GM21515 (cell line): ENCODE results near the gene KIF4A.
"Not testable (repeated sequence)": the region's sequence is repeated elsewhere in the genome, so short reads cannot be mapped to it uniquely, and the experiment has no call there.

Source experiments
- ATAC-seq: cut with Tn5 transposase; IDR thresholded peaks from one replicate; pipeline ENCODE4 v1.9.1; 2021; ENCODE audit not compliant: unreplicated experiment

The KIF4A gene

GRCh38 chrX:70289168-70289792 lies 624 bp upstream of the KIF4A start:
- ATAC-seq, result no peak

GRCh38 chrX:70292788-70293187 lies 2.9 kb downstream of the KIF4A start:
- ATAC-seq, result no peak

GRCh38 chrX:70293621-70294020 lies 3.7 kb downstream of the KIF4A start:
- no peak for ATAC-seq

- ATAC-seq, result no peak
Observed at GRCh38 chrX:70301716-70302115, 11.8 kb downstream of the KIF4A start.

GRCh38 chrX:70313503-70313902 lies 23.6 kb downstream of the KIF4A start:
- ATAC-seq, result no peak

GRCh38 chrX:70322784-70323183 lies 32.9 kb downstream of the KIF4A start:
- ATAC-seq, result no peak

- not testable (repeated sequence) for ATAC-seq
Observed at GRCh38 chrX:70323628-70324027, 33.7 kb downstream of the KIF4A start.

GRCh38 chrX:70324326-70324725 lies 34.4 kb downstream of the KIF4A start:
- ATAC-seq, result no peak

- ATAC-seq, result no peak
Observed at GRCh38 chrX:70331161-70331560, 41.3 kb downstream of the KIF4A start.

GRCh38 chrX:70332600-70332999 lies 42.7 kb downstream of the KIF4A start:
- ATAC-seq, result no peak

GRCh38 chrX:70336767-70337166 lies 46.9 kb downstream of the KIF4A start:
- ATAC-seq, result peak; percentile 99

GRCh38 chrX:70338290-70338689 lies 48.4 kb downstream of the KIF4A start:
- no peak for ATAC-seq

GRCh38 chrX:70343435-70343834 lies 53.5 kb downstream of the KIF4A start:
- ATAC-seq, result no peak

- ATAC-seq, result no peak
Observed at GRCh38 chrX:70346418-70347070, 56.6 kb downstream of the KIF4A start.

GRCh38 chrX:70348825-70349224 lies 58.9 kb downstream of the KIF4A start:
- ATAC-seq, result not testable (repeated sequence)

- ATAC-seq, result not testable (repeated sequence)
Observed at GRCh38 chrX:70349367-70350125, 59.6 kb downstream of the KIF4A start.

GRCh38 chrX:70352496-70352895 lies 62.6 kb downstream of the KIF4A start:
- no peak for ATAC-seq

GRCh38 chrX:70353514-70353913 lies 63.6 kb downstream of the KIF4A start:
- no peak for ATAC-seq

GRCh38 chrX:70354716-70355115 lies 64.8 kb downstream of the KIF4A start:
- ATAC-seq, result no peak

- no peak for ATAC-seq
Observed at GRCh38 chrX:70359458-70359857, 69.6 kb downstream of the KIF4A start.

GRCh38 chrX:70360366-70360765 lies 70.5 kb downstream of the KIF4A start:
- no peak for ATAC-seq

GRCh38 chrX:70368731-70369130 lies 78.8 kb downstream of the KIF4A start:
- not testable (repeated sequence) for ATAC-seq
